Trophoblast cell (in vitro differentiated cells and primary cell): Measurements from ENCODE around the gene DND1.
"Not testable (repeated sequence)": the region's sequence is repeated elsewhere in the genome, so short reads cannot be mapped to it uniquely, and the experiment has no call there.

Experiments
- DNase-seq, 2 donors: peaks; one replicate each; pipeline ENCODE4 v3.0.0-alpha.2; 2016
- H2AFZ ChIP-seq: 2 replicates; pipeline ENCODE4 v1.6.1; 2013; ENCODE audit warnings: low read length, moderate library complexity, mild to moderate bottlenecking; ENCODE audit not compliant: insufficient read depth, poor library complexity
- H2AK5ac ChIP-seq: 2 replicates; pipeline ENCODE4 v1.6.1; 2013; ENCODE audit warnings: mild to moderate bottlenecking, low read length
- H2BK120ac ChIP-seq: 2 replicates; pipeline ENCODE4 v1.6.1; 2013; ENCODE audit warnings: low read length, mild to moderate bottlenecking, moderate library complexity; ENCODE audit not compliant: insufficient read depth, poor library complexity
- H2BK12ac ChIP-seq: 2 replicates; pipeline ENCODE4 v1.6.1; 2013; ENCODE audit warnings: mild to moderate bottlenecking, low read length, moderate library complexity
- H2BK5ac ChIP-seq: 2 replicates; pipeline ENCODE4 v1.6.1; 2013; ENCODE audit warnings: low read length, low read depth, moderate library complexity, mild to moderate bottlenecking; ENCODE audit not compliant: poor library complexity
- H3K14ac ChIP-seq: 2 replicates; pipeline ENCODE4 v1.6.1; 2013; ENCODE audit warnings: mild to moderate bottlenecking, low read length
- H3K18ac ChIP-seq: 2 replicates; pipeline ENCODE4 v1.6.1; 2013; ENCODE audit warnings: mild to moderate bottlenecking, low read length
- H3K23ac ChIP-seq: 2 replicates; pipeline ENCODE4 v1.6.1; 2013; ENCODE audit warnings: low read length
- H3K27ac ChIP-seq: 2 replicates; pipeline ENCODE4 v1.5.1; 2013; ENCODE audit warnings: low read depth, mild to moderate bottlenecking, inconsistent platforms, low read length, moderate library complexity
- H3K27me3 ChIP-seq: 2 replicates; pipeline ENCODE4 v1.6.1; 2013; ENCODE audit warnings: inconsistent platforms, mild to moderate bottlenecking, low read length, moderate library complexity; ENCODE audit not compliant: insufficient read depth
- H3K36me3 ChIP-seq, 2 experiments: 1 replicate in 1 of 2; 2 replicates in 1 of 2; pipeline ENCODE4 v1.6.1; 2013; ENCODE audit warnings: low read length in 2 of 2, mild to moderate bottlenecking in 2 of 2, moderate library complexity in 1 of 2; ENCODE audit not compliant: insufficient read depth in 2 of 2, control insufficient read depth in 1 of 2
- H3K4ac ChIP-seq: 2 replicates; pipeline ENCODE4 v1.6.1; 2013; ENCODE audit warnings: low read depth, mild to moderate bottlenecking, low read length, moderate library complexity
- H3K4me1 ChIP-seq, 2 experiments: 1 replicate in 1 of 2; 2 replicates in 1 of 2; pipeline ENCODE4 v1.6.1; 2013; ENCODE audit warnings: low read length in 2 of 2, mild to moderate bottlenecking in 2 of 2, moderate library complexity in 1 of 2; ENCODE audit not compliant: insufficient read depth in 2 of 2, control insufficient read depth in 1 of 2
- H3K4me2 ChIP-seq: 2 replicates; pipeline ENCODE4 v1.6.1; 2013; ENCODE audit warnings: inconsistent platforms, mild to moderate bottlenecking, low read length, moderate library complexity
- H3K4me3 ChIP-seq: 2 replicates; pipeline ENCODE4 v1.5.1; 2013; ENCODE audit warnings: mild to moderate bottlenecking, low read depth, low read length, inconsistent platforms
- H3K79me1 ChIP-seq: one replicate; pipeline ENCODE4 v1.6.1; 2013; ENCODE audit warnings: low read length
- H3K79me2 ChIP-seq: 2 replicates; pipeline ENCODE4 v1.6.1; 2013; ENCODE audit warnings: low read length, mild to moderate bottlenecking; ENCODE audit not compliant: control insufficient read depth, insufficient read depth, poor library complexity
- H3K9ac ChIP-seq: 2 replicates; pipeline ENCODE4 v1.6.1; 2013; ENCODE audit warnings: mild to moderate bottlenecking, low read length
- H3K9me3 ChIP-seq: 2 replicates; pipeline ENCODE4 v1.6.1; 2013; ENCODE audit warnings: low read depth, mild to moderate bottlenecking, control low read depth, inconsistent platforms, low read length; ENCODE audit not compliant: insufficient read depth
- H4K12ac ChIP-seq: 2 replicates; pipeline ENCODE4 v1.6.1; 2013; ENCODE audit warnings: low read depth, mild to moderate bottlenecking, low read length, moderate library complexity
- H4K8ac ChIP-seq: 2 replicates; pipeline ENCODE4 v1.6.1; 2013; ENCODE audit warnings: low read depth, mild to moderate bottlenecking, low read length, moderate library complexity
- H4K91ac ChIP-seq: one replicate; pipeline ENCODE4 v1.6.1; 2013; ENCODE audit warnings: low read depth, mild to moderate bottlenecking, low read length, moderate library complexity
- WGBS: extraction: QIAGEN DNeasy Blood & Tissue Kit; methylation state at CpG from one replicate; pipeline ENCODE4 v1.1.7; 2013; ENCODE audit warnings: missing lambda C conversion rate; ENCODE audit not compliant: insufficient read length, insufficient coverage; ENCODE audit errors: extremely low coverage; 5-methylcytosine and 5-hydroxymethylcytosine counted together

The DND1 gene

GRCh38 chr5:140660371-140660770 lies 13.0 kb downstream of the DND1 start:
- H2BK12ac ChIP-seq, H4K8ac ChIP-seq, H3K27me3 ChIP-seq, H3K9me3 ChIP-seq, H3K4ac ChIP-seq, H3K27ac ChIP-seq, H3K18ac ChIP-seq, H3K79me2 ChIP-seq, H3K14ac ChIP-seq, H3K4me2 ChIP-seq, H2AFZ ChIP-seq, H2AK5ac ChIP-seq, H4K91ac ChIP-seq, H3K4me3 ChIP-seq, H2BK120ac ChIP-seq, H4K12ac ChIP-seq, H3K4me1 ChIP-seq, H3K23ac ChIP-seq, DNase-seq, H3K79me1 ChIP-seq, H3K9ac ChIP-seq, H2BK5ac ChIP-seq: not testable (repeated sequence)
- WGBS: no CpG with 5 or more reads among the region's 6 CpGs
- peaks cover 38 to 59% of the 10 kb centered on the region in 2 experiments for H3K36me3 ChIP-seq

GRCh38 chr5:140658870-140659269 lies 14.5 kb downstream of the DND1 start:
- no peak overlapping the region for H3K4ac ChIP-seq
- no peaks in the 10 kb centered on the region for H3K9me3 ChIP-seq
- H3K27ac ChIP-seq: no peak overlapping the region
- H2BK5ac ChIP-seq: no peak overlapping the region
- no peak overlapping the region for H2BK12ac ChIP-seq
- no peak overlapping the region for H4K91ac ChIP-seq
- H2AK5ac ChIP-seq: no peak overlapping the region
- no peak overlapping the region for H3K14ac ChIP-seq
- no peak overlapping the region for H2AFZ ChIP-seq
- no peak overlapping the region for H3K4me2 ChIP-seq
- no peak overlapping the region for H3K4me3 ChIP-seq
- no peaks in the 10 kb centered on the region for H3K4me1 ChIP-seq
- no peak for DNase-seq
- no peaks in the 10 kb centered on the region for H3K79me2 ChIP-seq
- H4K8ac ChIP-seq: no peak overlapping the region
- 100% methylated on average over 12 of the region's 17 CpGs for WGBS
- no peak overlapping the region for H2BK120ac ChIP-seq
- no peak overlapping the region for H3K9ac ChIP-seq
- no peak overlapping the region for H3K23ac ChIP-seq
- H3K27me3 ChIP-seq: no peaks in the 10 kb centered on the region
- H4K12ac ChIP-seq: no peak overlapping the region
- H3K79me1 ChIP-seq: no peaks in the 10 kb centered on the region
- peaks cover 42 to 65% of the 10 kb centered on the region in 2 experiments for H3K36me3 ChIP-seq
- no peak overlapping the region for H3K18ac ChIP-seq

GRCh38 chr5:140647042-140647419 lies 26.3 kb downstream of the DND1 start:
- Histone ChIP-seq H3K4ac (peak overlapping the region; percentile 18), H3K18ac (peak overlapping the region; percentile 75), H4K91ac (peak overlapping the region; percentile 31), H3K9me3 (no peaks in the 10 kb centered on the region), H3K4me1 (peaks cover 0 to 5% of the 10 kb centered on the region in 2 experiments), H3K36me3 (peaks cover 32 to 42% of the 10 kb centered on the region in 2 experiments), H2AFZ (peak overlapping the region; percentile 89), H4K8ac (peak overlapping the region; percentile 76), H3K4me3 (peak overlapping the region; percentile 94), H2BK5ac (peak overlapping the region; percentile 15), H3K27ac (no peak overlapping the region), H3K27me3 (no peaks in the 10 kb centered on the region), H2BK12ac (no peak overlapping the region), H2AK5ac (no peak overlapping the region), H3K23ac (no peak overlapping the region), H3K79me2 (peaks cover 4% of the 10 kb centered on the region), H3K79me1 (peaks cover 3% of the 10 kb centered on the region), H3K9ac (peak overlapping the region; percentile 85), H3K4me2 (peak overlapping the region; percentile 81), H2BK120ac (peak overlapping the region; percentile 36), H4K12ac (peak overlapping the region; percentile 49), H3K14ac (peak overlapping the region; percentile 62)
- DNase-seq: no peak
- WGBS: no CpG with 5 or more reads among the region's 27 CpGs

- H3K9me3 ChIP-seq: no peaks in the 10 kb centered on the region
- H3K4ac ChIP-seq: no peak overlapping the region
- H3K4me3 ChIP-seq: no peak overlapping the region
- H4K8ac ChIP-seq: no peak overlapping the region
- peaks cover 7% of the 10 kb centered on the region for H3K79me1 ChIP-seq
- no peak for DNase-seq
- H2AFZ ChIP-seq: no peak overlapping the region
- no peak overlapping the region for H2BK12ac ChIP-seq
- peaks cover 18 to 30% of the 10 kb centered on the region in 2 experiments for H3K36me3 ChIP-seq
- no peak overlapping the region for H2BK5ac ChIP-seq
- H2AK5ac ChIP-seq: no peak overlapping the region
- H3K9ac ChIP-seq: no peak overlapping the region
- H3K79me2 ChIP-seq: peaks cover 7% of the 10 kb centered on the region
- no peak overlapping the region for H3K14ac ChIP-seq
- H2BK120ac ChIP-seq: no peak overlapping the region
- no peak overlapping the region for H3K4me2 ChIP-seq
- H3K23ac ChIP-seq: no peak overlapping the region
- no CpG with 5 or more reads among the region's 3 CpGs for WGBS
- H3K27ac ChIP-seq: no peak overlapping the region
- H3K18ac ChIP-seq: no peak overlapping the region
- H4K91ac ChIP-seq: no peak overlapping the region
- H3K4me1 ChIP-seq: peaks cover 5 to 13% of the 10 kb centered on the region in 2 experiments
- H3K27me3 ChIP-seq: no peaks in the 10 kb centered on the region
- H4K12ac ChIP-seq: no peak overlapping the region
These were observed 30.7 kb downstream of the DND1 start for GRCh38 chr5:140642718-140643117.
